H1 (cell line): ENCODE results near the gene NUBP2. TPM values are rescaled to one million over a fixed set of nuclear protein-coding genes. Genes with fewer than 3 reads are reported as not detected.

Source experiments
- CTCF ChIA-PET: fragments of 300-600 bp; sonication (Branson Sonifier 250); formaldehyde crosslinking; loops from one replicate; lab custom pipeline; 2021; ENCODE audit not compliant: partially characterized antibody; lab: Charles Lee
- POLR2A ChIA-PET: fragments of 300-600 bp; sonication (Branson Sonifier 250); formaldehyde crosslinking; loops from one replicate; lab custom pipeline; 2021; ENCODE audit warnings: inconsistent platforms; ENCODE audit not compliant: partially characterized antibody; lab: Charles Lee
- DNase-seq, 2 experiments: peaks; one replicate each; pipeline versions ENCODE4 v3.0.0 to v3.0.0-alpha.2; 2010 to 2022; ENCODE audit warnings: low spot score in 2 of 2, low read depth in 1 of 2, mixed read lengths in 1 of 2
- FAIRE-seq: peaks from 2 replicates; lab custom pipeline; 2011; peaks lifted over from hg19 to GRCh38; lab: Jason Lieb, UNC
- H2AFZ ChIP-seq: 2 replicates; pipeline ENCODE4 v1.8.1; 2012; ENCODE audit warnings: low read length, inconsistent platforms
- H2AK5ac ChIP-seq: 2 replicates; pipeline ENCODE4 v1.6.1; 2013; ENCODE audit warnings: low read depth, low read length
- H2BK120ac ChIP-seq: replicated peaks from 2 replicates; pipeline ENCODE3; 2013; ENCODE audit warnings: low read depth, low read length, inconsistent platforms
- H2BK12ac ChIP-seq: 2 replicates; pipeline ENCODE4 v1.6.1; 2013; ENCODE audit warnings: low read depth, low read length
- H2BK15ac ChIP-seq: 2 replicates; pipeline ENCODE4 v1.6.1; 2013; ENCODE audit warnings: low read length
- H2BK20ac ChIP-seq: 2 replicates; pipeline ENCODE4 v1.6.1; 2013; ENCODE audit warnings: low read length
- H2BK5ac ChIP-seq: 2 replicates; pipeline ENCODE4 v1.6.1; 2013; ENCODE audit warnings: low read depth, low read length
- H3K14ac ChIP-seq: 2 replicates; pipeline ENCODE4 v1.6.1; 2013; ENCODE audit warnings: inconsistent platforms; ENCODE audit not compliant: insufficient read length
- H3K18ac ChIP-seq: 2 replicates; pipeline ENCODE4 v1.6.1; 2013; ENCODE audit warnings: low read length; ENCODE audit errors: extremely low read depth
- H3K23ac ChIP-seq: 2 replicates; pipeline ENCODE4 v1.6.1; 2013; ENCODE audit warnings: inconsistent platforms; ENCODE audit not compliant: insufficient read length
- H3K23me2 ChIP-seq: 2 replicates; pipeline ENCODE4 v1.6.1; 2013; ENCODE audit warnings: low read depth, low read length
- H3K27ac ChIP-seq: 2 replicates; pipeline ENCODE4 v1.6.1; 2011; ENCODE audit warnings: low read depth, low read length, inconsistent platforms
- H3K27me3 ChIP-seq, 4 experiments: replicated peaks in 1 of 4; 1 replicate in 1 of 4; 2 replicates in 3 of 4; pipeline versions ENCODE4 v1.6.1 to v1.8.1; 2011 to 2013; ENCODE audit warnings: low read length in 3 of 4, mild to moderate bottlenecking in 3 of 4, inconsistent platforms in 2 of 4, mixed read lengths in 2 of 4, moderate library complexity in 1 of 4; ENCODE audit not compliant: control insufficient read depth in 3 of 4, insufficient read depth in 3 of 4; ENCODE audit errors: extremely low read depth in 1 of 4
- H3K36me3 ChIP-seq, 4 experiments: 2 replicates each; pipeline versions ENCODE4 v1.6.1 to v1.8.1; 2011 to 2013; ENCODE audit warnings: mild to moderate bottlenecking in 4 of 4, low read length in 3 of 4, moderate library complexity in 2 of 4, control low read depth in 1 of 4, inconsistent platforms in 1 of 4; ENCODE audit not compliant: insufficient read depth in 4 of 4, control insufficient read depth in 2 of 4
- H3K4ac ChIP-seq: replicated peaks from 2 replicates; pipeline ENCODE3; 2013; ENCODE audit warnings: low read length, low read depth, mixed read lengths, inconsistent platforms; ENCODE audit not compliant: insufficient read length
- H3K4me1 ChIP-seq, 4 experiments: replicated peaks in 1 of 4; 1 replicate in 1 of 4; 2 replicates in 3 of 4; pipeline versions ENCODE4 v1.6.1 to v1.8.1; 2011 to 2013; ENCODE audit warnings: low read length in 3 of 4, inconsistent platforms in 2 of 4, mixed read lengths in 1 of 4; ENCODE audit not compliant: insufficient read depth in 4 of 4, control insufficient read depth in 3 of 4
- H3K4me2 ChIP-seq, 2 experiments: 2 replicates each; pipeline versions ENCODE4 v1.6.1 to v1.8.1; 2011 to 2013; ENCODE audit warnings: low read depth in 2 of 2, low read length in 2 of 2, control low read depth in 1 of 2, inconsistent platforms in 1 of 2, mild to moderate bottlenecking in 1 of 2; ENCODE audit not compliant: insufficient read depth in 1 of 2
- H3K4me3 ChIP-seq, 4 experiments: fragments of 200-600, 300-600 bp in 1 of 4; sonication (generic), shearing (Covaris generic), sonication (Bioruptor Twin) in 1 of 4; 2 replicates each; pipeline versions ENCODE4 v1.5.1 to v1.8.1; 2011 to 2016; ENCODE audit warnings: low read length in 4 of 4, low read depth in 3 of 4, control low read depth in 2 of 4, inconsistent platforms in 2 of 4, mild to moderate bottlenecking in 2 of 4, mixed read lengths in 1 of 4, moderate library complexity in 1 of 4; ENCODE audit not compliant: insufficient read depth in 2 of 4; ENCODE audit errors: extremely low read depth in 1 of 4
- H3K56ac ChIP-seq: replicated peaks from 2 replicates; pipeline ENCODE3; 2013; ENCODE audit warnings: low read depth, mild to moderate bottlenecking, mixed read lengths, low read length, inconsistent platforms; ENCODE audit not compliant: insufficient read length
- H3K79me1 ChIP-seq: 2 replicates; pipeline ENCODE4 v1.6.1; 2013; ENCODE audit warnings: low read depth, low read length, control low read depth
- H3K79me2 ChIP-seq, 2 experiments: 2 replicates each; pipeline versions ENCODE4 v1.6.1 to v1.8.1; 2012 to 2013; ENCODE audit warnings: low read length in 2 of 2, mild to moderate bottlenecking in 2 of 2, inconsistent platforms in 1 of 2; ENCODE audit not compliant: insufficient read depth in 2 of 2, control insufficient read depth in 1 of 2
- H3K9ac ChIP-seq, 4 experiments: replicated peaks in 1 of 4; 1 replicate in 1 of 4; 2 replicates in 3 of 4; pipeline versions ENCODE4 v1.6.1 to v1.8.1; 2011 to 2013; ENCODE audit warnings: low read depth in 3 of 4, low read length in 3 of 4, control low read depth in 2 of 4, mild to moderate bottlenecking in 2 of 4, moderate library complexity in 2 of 4, inconsistent platforms in 1 of 4; ENCODE audit errors: extremely low read depth in 1 of 4
- H3K9me3 ChIP-seq, 2 experiments: 2 replicates each; pipeline versions ENCODE4 v1.6.1 to v1.8.1; 2012 to 2013; ENCODE audit warnings: mild to moderate bottlenecking in 2 of 2, moderate library complexity in 2 of 2, control low read depth in 1 of 2, inconsistent platforms in 1 of 2, low read depth in 1 of 2, low read length in 1 of 2, mixed read lengths in 1 of 2; ENCODE audit not compliant: insufficient read depth in 2 of 2
- H4K20me1 ChIP-seq, 2 experiments: replicated peaks in 1 of 2; 2 replicates each; pipeline versions ENCODE3 to v1.8.1; 2011 to 2013; ENCODE audit warnings: inconsistent platforms in 2 of 2, low read length in 2 of 2, mild to moderate bottlenecking in 1 of 2; ENCODE audit not compliant: insufficient read depth in 2 of 2, control insufficient read depth in 1 of 2
- H4K5ac ChIP-seq: 2 replicates; pipeline ENCODE4 v1.6.1; 2013; ENCODE audit warnings: low read length, low read depth, mixed read lengths, inconsistent platforms; ENCODE audit not compliant: insufficient read length
- H4K8ac ChIP-seq: 2 replicates; pipeline ENCODE4 v1.8.0; 2013; ENCODE audit warnings: mild to moderate bottlenecking, moderate library complexity, low read length, inconsistent platforms; ENCODE audit not compliant: insufficient read depth; ENCODE audit errors: extremely low read depth
- H4K91ac ChIP-seq: replicated peaks from 2 replicates; pipeline ENCODE3; 2013; ENCODE audit warnings: low read length, mixed read lengths, inconsistent platforms; ENCODE audit not compliant: insufficient read length
- ATF3 ChIP-seq: IDR thresholded peaks from 2 replicates; pipeline ENCODE4 v1.6.1; 2011; ENCODE audit warnings: low read depth, mild to moderate bottlenecking, low read length; ENCODE audit not compliant: insufficient read depth
- EP300 ChIP-seq, 2 experiments: IDR thresholded peaks; 1 replicate in 1 of 2; 2 replicates in 1 of 2; pipeline ENCODE4 v1.6.1; 2011 to 2012; ENCODE audit warnings: low read depth in 2 of 2, low read length in 2 of 2, mild to moderate bottlenecking in 2 of 2, borderline replicate concordance in 1 of 2, inconsistent platforms in 1 of 2, moderate library complexity in 1 of 2
- HDAC2 ChIP-seq, 2 experiments: fragments of 300-600 bp in 1 of 2; sonication (generic) in 1 of 2; IDR thresholded peaks; 2 replicates each; pipeline ENCODE4 v1.6.1; 2011 to 2012; ENCODE audit warnings: low read depth in 2 of 2, low read length in 2 of 2, mild to moderate bottlenecking in 2 of 2, moderate library complexity in 2 of 2, borderline replicate concordance in 1 of 2, inconsistent platforms in 1 of 2
- POLR2A ChIP-seq, 2 experiments: IDR thresholded peaks; 1 replicate in 1 of 2; 2 replicates in 1 of 2; pipeline ENCODE4 v1.6.1; 2011; ENCODE audit warnings: low read depth in 2 of 2, low read length in 2 of 2, mild to moderate bottlenecking in 2 of 2; ENCODE audit errors: control extremely low read depth in 1 of 2
- RNF2 ChIP-seq: fragments of 200-900, 300-1000 bp; sonication (generic); IDR thresholded peaks from 2 replicates; pipeline ENCODE4 v1.7.1; 2016; ENCODE audit warnings: borderline replicate concordance, low read depth, mild to moderate bottlenecking, antibody characterized with exemption, low read length; ENCODE audit not compliant: poor library complexity, severe bottlenecking; ENCODE audit errors: missing control alignments
- SIX5 ChIP-seq: IDR thresholded peaks from 2 replicates; pipeline ENCODE4 v1.6.1; 2011; ENCODE audit warnings: mild to moderate bottlenecking, low read depth, low read length
- USF2 ChIP-seq: IDR thresholded peaks from 2 replicates; pipeline ENCODE4 v1.6.1; 2011; ENCODE audit warnings: low read length, improper control_type of control experiment
- whole genome bisulfite sequencing, 2 experiments: shearing (Covaris generic) in 1 of 2; methylation state at CpG; one replicate each; pipeline versions ENCODE4 v1.1.6 to v1.1.7; 2013 to 2015; ENCODE audit warnings: low lambda C conversion rate in 2 of 2, mixed read lengths in 2 of 2, inconsistent platforms in 1 of 2, low coverage in 1 of 2, missing lambda C conversion rate in 1 of 2; ENCODE audit not compliant: insufficient replicate concordance in 2 of 2, insufficient coverage in 1 of 2, insufficient read length in 1 of 2; ENCODE audit errors: extremely low coverage in 1 of 2, missing lambda C conversion rate in 1 of 2; 5-methylcytosine and 5-hydroxymethylcytosine counted together
- polyA plus RNA-seq, 7 experiments: library from polyadenylated mRNA; depleted of rRNA in 3 of 7; stranded (reverse) in 5 of 7; unstranded in 2 of 7; fragments of >200 nt in 5 of 7; fragments of 200-250 nt in 2 of 7; gene quantifications; 1 replicate in 5 of 7; 2 replicates in 1 of 7; 4 replicates in 1 of 7; pipeline versions ENCODE4 v1.2.1 to v1.2.3, GENCODE V29; 2011 to 2013; ENCODE audit warnings: missing spikeins in 2 of 7, mixed read lengths in 2 of 7
- total RNA-seq: library from RNA; stranded (reverse); fragmentation: NEBNext Ultra II Directional; extraction: Animal tissue kit (Norgen Biotek cat#: 25700); gene quantifications from 2 replicates; pipeline ENCODE4 v1.2.1, GENCODE V29; 2021

Gene NUBP2
- total and polyA plus RNA-seq, 2 of the 8 experiments (the other 6 are each of a cell fraction or from before 2014, with no cell fraction given) = 70.3 to 96.9 TPM

GRCh38 chr16:1793578-1794220 lies 10.9 kb downstream of the NUBP2 start, which contains the start of gene IGFALS:
Gene IGFALS (minus strand): TSS chr16:1793705. CDS start chr16:1793652, 53 bp downstream.
- FAIRE-seq = no peak
- Histone ChIP-seq H3K14ac (no peak within 1 kb of the TSS), H3K79me1 (no peaks in the 10 kb centered on the region; the same call in 1 of the 2 replicates), H3K27ac (no peak within 1 kb of the TSS), H2BK120ac (no peak within 1 kb of the TSS), H2BK15ac (no peak within 1 kb of the TSS), H4K91ac (no peak within 1 kb of the TSS), H2AK5ac (no peak within 1 kb of the TSS), H3K4ac (no peak within 1 kb of the TSS)
- TF ChIP-seq ATF3 = no peak
- no peak for TF ChIP-seq HDAC2 (IDR thresholded peaks at IDR 0.05; ENCODE audit: borderline replicate concordance in 1 of 2, low read depth in 2 of 2, low read length in 2 of 2)
- no peak for TF ChIP-seq RNF2
- no peak for TF ChIP-seq SIX5
- TF ChIP-seq POLR2A (IDR thresholded peaks at IDR 0.05; ENCODE audit: control extremely low read depth in 1 of 2, low read depth in 2 of 2, low read length in 2 of 2) = no peak
- no peak for TF ChIP-seq USF2
- TF ChIP-seq EP300 (IDR thresholded peaks at IDR 0.05; ENCODE audit: borderline replicate concordance in 1 of 2, low read depth in 2 of 2, low read length in 2 of 2) = no peak
- TF ChIP-seq, all 59 proteins: peak for 0
- CTCF ChIA-PET = interaction anchor here (0.6 to 2.2 kb wide), 8 partner anchors 11 to 48 kb away, joined by 3 to 6 read pairs (median 5); partner anchors contain the start of genes EME2, MRPS34, NUBP2 and SPSB3
- no peaks in the 10 kb centered on the region for H3K23me2 ChIP-seq
- H3K18ac ChIP-seq = no peak within 1 kb of the TSS
- no peak within 1 kb of the TSS for H2BK12ac ChIP-seq
- peak within 1 kb of the TSS; percentile 68 for H4K8ac ChIP-seq
- DNase-seq = no peak
- H3K4me3 ChIP-seq = no peak within 1 kb of the TSS
- WGBS, 2 experiments = 91% methylated on average over 14 of the region's 28 CpGs; no CpG with 5 or more reads in 1 of the 2 experiments
- H3K36me3 ChIP-seq = peaks cover 0 to 22% (median 0%) of the 10 kb centered on the region in 4 experiments; a peak in 3 of 8 replicates
- no peak within 1 kb of the TSS for H3K4me2 ChIP-seq
- no peaks in the 10 kb centered on the region for H3K27me3 ChIP-seq
- no peaks in the 10 kb centered on the region for H3K79me2 ChIP-seq
- peaks cover 0 to 2% of the 10 kb centered on the region in 2 experiments for H4K20me1 ChIP-seq
- H3K9me3 ChIP-seq = peaks cover 8 to 12% of the 10 kb centered on the region in 2 experiments
- H2BK5ac ChIP-seq = no peak within 1 kb of the TSS
- no peak within 1 kb of the TSS for H3K23ac ChIP-seq
- POLR2A ChIA-PET = interaction anchor here (3.3 to 4.2 kb wide), 3 partner anchors 11 to 22 kb away, joined by 19 to 26 read pairs (median 26); partner anchors contain the start of genes EME2, MRPS34, NME3 and NUBP2
- no peak within 1 kb of the TSS for H3K56ac ChIP-seq
- H3K9ac ChIP-seq = no peak within 1 kb of the TSS
- H2BK20ac ChIP-seq = no peak within 1 kb of the TSS
- no peak within 1 kb of the TSS for H2AFZ ChIP-seq
- H3K4me1 ChIP-seq = no peaks in the 10 kb centered on the region
- H4K5ac ChIP-seq = no peak within 1 kb of the TSS
